Cardiac muscle cell (in vitro differentiated cells and primary cell): ENCODE data around the gene IMP4. TPM values are rescaled to one million over a fixed set of nuclear protein-coding genes. Genes with fewer than 3 reads are reported as not detected.

Experiments
- DNase-seq, 2 donors: peaks; one replicate each; pipeline versions ENCODE4 v3.0.0 to v3.0.0-alpha.2; 2010 to 2017; ENCODE audit warnings: low read depth in 1 of 2, low spot score in 1 of 2
- H3K27ac ChIP-seq: fragments of 200-600 bp; sonication (generic); 2 replicates; pipeline ENCODE4 v1.5.1; 2016
- H3K27me3 ChIP-seq: fragments of 200-600 bp; sonication (generic); 2 replicates; pipeline ENCODE4 v1.6.0; 2016; ENCODE audit warnings: control low read depth
- H3K36me3 ChIP-seq: fragments of 200-600 bp; sonication (generic); 2 replicates; pipeline ENCODE4 v1.5.1; 2016; ENCODE audit warnings: control low read depth
- H3K4me1 ChIP-seq: fragments of 200-600 bp; sonication (generic); 2 replicates; pipeline ENCODE4 v1.8.1; 2017; ENCODE audit warnings: low read depth, mild to moderate bottlenecking, mixed run types
- H3K4me3 ChIP-seq: fragments of 200-600 bp; sonication (generic); 2 replicates; pipeline ENCODE4 v1.5.1; 2016; ENCODE audit warnings: mild to moderate bottlenecking
- H3K9me3 ChIP-seq: fragments of 200-600 bp; sonication (generic); 2 replicates; pipeline ENCODE4 v1.5.1; 2017; ENCODE audit warnings: low read depth, mild to moderate bottlenecking, control low read depth
- polyA plus RNA-seq: library from polyadenylated mRNA; unstranded; fragments of >200 nt; fragmentation: Nextera tagmentation; extraction: Ambion mirVana; gene quantifications from 2 replicates; pipeline ENCODE4 v1.2.1, GENCODE V29; 2016
- total RNA-seq: library from RNA; depleted of rRNA; stranded (reverse); fragments of >200 nt; gene quantifications from 2 replicates; pipeline ENCODE4 v1.2.3, GENCODE V29; 2016
- TF ChIP-seq, protein P1 (sequence below): IDR thresholded peaks from 2 replicates; pipeline ENCODE4 v1.5.1; 2012; ENCODE audit warnings: low read depth, mild to moderate bottlenecking, low read length

Gene IMP4
- total and polyA plus RNA-seq, 2 experiments from 2014 or later: 65.2 to 91.5 TPM

GRCh38 chr2:130342020-130342532 lies 621 bp upstream of the IMP4 start:
- Histone ChIP-seq H3K9me3 (no peaks in the 10 kb centered on the region), H3K27me3 (no peaks in the 10 kb centered on the region), H3K36me3 (peaks cover 24% of the 10 kb centered on the region), H3K4me1 (peaks cover 10% of the 10 kb centered on the region), H3K27ac (peak overlapping the region; percentile 71), H3K4me3 (peak overlapping the region; percentile 55)
- TF ChIP-seq, protein P1, sequence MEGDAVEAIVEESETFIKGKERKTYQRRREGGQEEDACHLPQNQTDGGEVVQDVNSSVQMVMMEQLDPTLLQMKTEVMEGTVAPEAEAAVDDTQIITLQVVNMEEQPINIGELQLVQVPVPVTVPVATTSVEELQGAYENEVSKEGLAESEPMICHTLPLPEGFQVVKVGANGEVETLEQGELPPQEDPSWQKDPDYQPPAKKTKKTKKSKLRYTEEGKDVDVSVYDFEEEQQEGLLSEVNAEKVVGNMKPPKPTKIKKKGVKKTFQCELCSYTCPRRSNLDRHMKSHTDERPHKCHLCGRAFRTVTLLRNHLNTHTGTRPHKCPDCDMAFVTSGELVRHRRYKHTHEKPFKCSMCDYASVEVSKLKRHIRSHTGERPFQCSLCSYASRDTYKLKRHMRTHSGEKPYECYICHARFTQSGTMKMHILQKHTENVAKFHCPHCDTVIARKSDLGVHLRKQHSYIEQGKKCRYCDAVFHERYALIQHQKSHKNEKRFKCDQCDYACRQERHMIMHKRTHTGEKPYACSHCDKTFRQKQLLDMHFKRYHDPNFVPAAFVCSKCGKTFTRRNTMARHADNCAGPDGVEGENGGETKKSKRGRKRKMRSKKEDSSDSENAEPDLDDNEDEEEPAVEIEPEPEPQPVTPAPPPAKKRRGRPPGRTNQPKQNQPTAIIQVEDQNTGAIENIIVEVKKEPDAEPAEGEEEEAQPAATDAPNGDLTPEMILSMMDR: no peak
- DNase-seq: peak; percentile 95

DNA sequence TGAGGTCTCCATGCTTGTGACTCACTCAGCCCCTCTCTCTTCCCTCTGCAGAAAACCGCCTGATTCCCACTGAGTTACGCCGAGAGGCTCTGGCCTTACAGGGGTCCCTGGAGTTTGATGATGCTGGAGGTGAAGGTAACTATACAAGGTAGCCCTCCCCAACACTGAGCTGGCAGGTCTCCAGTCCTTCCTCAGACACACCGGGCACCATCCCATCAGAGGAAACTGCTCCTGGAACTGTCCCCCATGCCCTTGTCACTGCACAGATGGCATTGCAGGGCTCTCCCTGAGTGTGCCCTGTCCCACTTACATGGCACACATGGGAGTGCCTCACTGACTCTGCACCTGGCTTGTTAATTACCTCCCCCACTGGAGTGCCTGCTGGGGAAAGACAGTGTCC lies 1.9 kb downstream of the IMP4 start:
- H3K27me3 ChIP-seq: no peaks in the 10 kb centered on the region
- H3K9me3 ChIP-seq: no peaks in the 10 kb centered on the region
- peaks cover 7% of the 10 kb centered on the region for H3K4me1 ChIP-seq
- peaks cover 32% of the 10 kb centered on the region for H3K36me3 ChIP-seq
- H3K27ac ChIP-seq: no peak overlapping the region
- DNase-seq: no peak
- no peak overlapping the region for H3K4me3 ChIP-seq
- TF ChIP-seq, protein P1: no peak

GRCh38 chr2:130345091-130345490 lies 2.4 kb downstream of the IMP4 start:
- H3K36me3 ChIP-seq: peaks cover 32% of the 10 kb centered on the region
- H3K27ac ChIP-seq: no peak overlapping the region
- H3K27me3 ChIP-seq: no peaks in the 10 kb centered on the region
- TF ChIP-seq, protein P1: no peak
- no peak overlapping the region for H3K4me3 ChIP-seq
- peaks cover 7% of the 10 kb centered on the region for H3K4me1 ChIP-seq
- no peaks in the 10 kb centered on the region for H3K9me3 ChIP-seq
- no peak for DNase-seq

GRCh38 chr2:130345611-130346010 lies 2.9 kb downstream of the IMP4 start:
- Histone ChIP-seq H3K4me3 (no peak overlapping the region), H3K27ac (no peak overlapping the region), H3K9me3 (no peaks in the 10 kb centered on the region), H3K27me3 (no peaks in the 10 kb centered on the region), H3K36me3 (peaks cover 32% of the 10 kb centered on the region), H3K4me1 (peaks cover 7% of the 10 kb centered on the region)
- no peak for DNase-seq
- TF ChIP-seq, protein P1: no peak

GRCh38 chr2:130346041-130346740 lies 3.5 kb downstream of the IMP4 start:
- Histone ChIP-seq H3K4me3 (no peak overlapping the region), H3K9me3 (no peaks in the 10 kb centered on the region), H3K27ac (no peak overlapping the region), H3K4me1 (peaks cover 7% of the 10 kb centered on the region), H3K27me3 (no peaks in the 10 kb centered on the region), H3K36me3 (peaks cover 32% of the 10 kb centered on the region)
- DNase-seq: no peak
- TF ChIP-seq, protein P1: no peak
